Femur (tissue), 1 donor: ENCODE data around the gene MXD1.
A peak's percentile ranks its signal among the peaks of the same experiment; 100 is the strongest.

Experiments
- DNase-seq: peaks from one replicate; pipeline ENCODE4 v3.0.0-alpha.2; 2017

Gene MXD1

DNA sequence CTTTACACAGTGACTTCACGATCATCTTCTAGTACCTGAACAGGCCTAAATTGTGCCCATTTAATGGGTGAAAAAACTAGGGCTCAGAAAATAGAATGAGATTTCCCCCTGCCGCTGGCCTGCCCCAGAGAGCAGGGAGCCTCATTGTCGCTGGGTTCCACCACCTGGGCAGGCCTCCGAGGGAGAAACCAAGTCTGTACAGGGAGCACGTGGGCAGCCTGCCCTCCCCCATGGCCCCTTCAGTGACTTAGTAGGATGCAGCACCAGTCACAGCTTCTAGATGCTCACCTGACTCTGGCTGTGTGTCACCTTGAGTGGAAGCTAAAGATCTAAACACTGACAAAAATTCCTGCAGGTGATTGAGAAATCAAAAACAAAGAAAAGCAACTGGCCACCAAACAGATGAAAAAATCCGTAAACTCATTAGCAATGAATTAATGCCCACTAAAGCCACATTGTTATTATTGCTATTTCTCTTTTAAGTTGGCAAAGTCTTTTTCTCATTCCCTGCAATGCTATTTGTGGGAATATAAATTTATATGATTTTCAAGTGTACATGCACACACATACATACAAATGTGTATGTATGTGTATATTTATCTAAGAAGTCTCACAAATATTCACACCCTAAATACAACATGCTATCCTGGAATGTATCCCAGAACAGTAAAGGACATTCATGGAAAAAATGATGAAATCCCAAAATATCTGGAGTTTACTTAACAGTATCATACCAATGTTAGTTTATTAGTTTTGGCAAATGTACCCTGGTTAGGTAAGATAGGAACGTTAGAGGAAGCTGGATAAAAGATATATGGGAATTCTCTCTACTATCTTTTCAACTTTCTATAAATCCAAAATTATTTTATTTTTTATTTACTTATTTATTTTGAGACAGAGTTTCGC, 65.2 kb downstream of the MXD1 start:
- DNase-seq: no peak

- no peak for DNase-seq
Measured at GRCh38 chr2:69983392-69983966, 68.6 kb downstream of the MXD1 start.

GRCh38 chr2:69985216-69985615, 70.3 kb downstream of the MXD1 start:
- no peak for DNase-seq

DNA sequence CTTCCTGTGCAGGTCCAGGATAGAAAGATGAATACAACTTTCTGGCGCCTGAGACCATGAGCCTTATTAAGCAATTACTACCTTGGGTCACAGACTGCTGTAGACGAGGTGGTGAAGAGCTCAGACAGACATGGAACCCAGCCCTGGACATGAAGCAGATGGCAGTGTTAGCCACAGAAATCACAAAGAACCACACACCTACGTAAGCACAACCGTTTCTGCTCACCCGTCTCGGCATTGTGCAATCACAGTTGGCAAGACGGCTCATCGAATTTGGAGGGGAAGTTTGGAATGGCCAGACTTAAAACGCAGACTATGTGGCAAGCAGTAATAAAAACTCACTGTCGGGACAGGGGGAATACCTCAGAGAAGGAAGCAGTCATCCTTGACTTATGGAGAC, 70.8 kb downstream of the MXD1 start:
- peak; percentile 44 for DNase-seq

- no peak for DNase-seq
Measured at GRCh38 chr2:69986691-69987090, 71.8 kb downstream of the MXD1 start.

- no peak for DNase-seq
Measured at GRCh38 chr2:69988086-69988635, 73.3 kb downstream of the MXD1 start.

DNA sequence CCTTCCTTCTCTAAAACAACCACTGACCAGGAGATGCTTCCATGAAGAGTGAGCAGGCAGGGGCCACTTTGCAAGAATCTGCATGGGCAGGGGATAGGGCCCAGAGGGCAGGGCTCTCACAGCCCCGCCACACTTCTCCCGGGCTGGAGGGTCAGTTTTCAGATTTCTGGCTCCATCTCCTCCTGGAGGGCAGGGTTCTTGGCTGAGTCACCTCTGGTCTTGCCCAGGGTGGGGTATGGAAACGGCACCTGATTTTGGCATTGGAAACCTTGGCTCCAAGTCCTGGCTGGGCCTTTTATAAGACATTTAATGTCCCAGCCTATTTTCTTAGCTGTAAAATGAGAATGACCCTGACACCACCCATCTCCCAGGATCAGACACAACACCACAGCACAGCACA, 74.1 kb downstream of the MXD1 start:
- DNase-seq: no peak

- DNase-seq: no peak
Measured at GRCh38 chr2:69989441-69990105, 74.7 kb downstream of the MXD1 start.
